Dedifferentiated amniotic fluid mesenchymal stem cell (primary cell): Measurements from ENCODE around the gene NDUFAF3.

Source experiments
- DNase-seq: peaks from one replicate; pipeline ENCODE4 v3.0.0-alpha.2; 2016; ENCODE audit errors: extremely low spot score

The NDUFAF3 gene

DNA sequence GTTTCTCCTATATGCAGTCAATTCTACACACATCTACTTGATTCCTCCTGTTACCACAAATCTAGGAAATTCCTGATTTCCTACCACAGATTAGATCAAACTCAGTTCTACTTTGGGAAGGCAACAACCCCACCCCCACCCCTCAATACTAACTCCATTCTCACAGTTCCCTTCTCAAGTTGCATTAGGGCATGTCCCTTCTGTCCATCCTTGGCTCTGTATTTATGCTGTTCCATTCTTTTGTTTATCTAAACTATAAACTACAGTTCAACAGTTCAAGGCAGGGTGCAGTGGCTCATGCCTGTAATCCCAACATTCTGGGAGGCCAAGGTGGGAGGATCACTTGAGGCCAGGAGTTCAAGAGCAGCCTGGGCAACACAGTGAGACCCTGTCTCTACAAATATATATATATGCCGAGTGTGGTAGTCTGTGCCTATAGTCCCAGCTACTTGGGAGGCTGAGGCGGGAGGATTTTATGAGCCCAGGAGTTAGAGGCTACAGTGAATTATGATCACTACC, 32.5 kb downstream of the NDUFAF3 start:
- no peak for DNase-seq

DNA sequence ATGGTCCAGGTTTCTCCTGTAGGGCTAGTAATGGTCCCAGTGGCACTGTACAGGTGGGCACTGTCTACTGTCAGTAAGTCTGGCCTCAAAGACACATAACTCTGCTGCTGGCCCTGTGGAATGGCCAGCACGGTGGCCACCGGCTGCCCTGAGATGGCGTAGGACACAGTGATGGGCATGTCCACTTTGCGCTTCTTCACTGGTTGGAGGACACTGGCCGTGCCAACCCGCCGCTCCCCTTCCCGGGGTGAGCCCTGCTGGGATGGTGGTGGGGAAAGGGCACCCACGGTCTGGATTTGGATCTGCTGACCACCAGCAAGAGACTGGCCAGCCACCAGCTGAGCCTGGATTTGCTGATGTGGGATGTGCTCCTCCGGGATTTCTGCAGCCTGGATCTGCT, 35.3 kb downstream of the NDUFAF3 start:
- no peak for DNase-seq

- DNase-seq = no peak
Observed at GRCh38 chr3:49058011-49058410, 36.1 kb downstream of the NDUFAF3 start.
